Fibroblast of lung (primary cell): ENCODE data around the gene SLC6A1. TPM values are rescaled to one million over a fixed set of nuclear protein-coding genes. Genes with fewer than 3 reads are reported as not detected.
A peak's percentile ranks its signal among the peaks of the same experiment; 100 is the strongest.

Source experiments
- DNase-seq, 2 donors: peaks; one replicate each; pipeline versions ENCODE4 v3.0.0 to v3.0.0-alpha.2; 2010; ENCODE audit warnings: low read depth in 2 of 2
- H2AFZ ChIP-seq: 2 replicates; pipeline ENCODE4 v1.5.1; 2012; ENCODE audit warnings: low read length, control low read depth, inconsistent platforms
- H3K27ac ChIP-seq: 2 replicates; pipeline ENCODE4 v1.5.1; 2011; ENCODE audit warnings: low read length, control low read depth; ENCODE audit not compliant: insufficient read depth
- H3K27me3 ChIP-seq: 2 replicates; pipeline ENCODE4 v1.5.1; 2011; ENCODE audit warnings: mild to moderate bottlenecking, low read length; ENCODE audit not compliant: control insufficient read depth, insufficient read depth
- H3K36me3 ChIP-seq: 2 replicates; pipeline ENCODE4 v1.5.1; 2011; ENCODE audit warnings: low read length; ENCODE audit not compliant: control insufficient read depth, insufficient read depth
- H3K4me1 ChIP-seq: 2 replicates; pipeline ENCODE4 v1.5.1; 2011; ENCODE audit warnings: low read length; ENCODE audit not compliant: control insufficient read depth, insufficient read depth; ENCODE audit errors: extremely low read depth
- H3K4me2 ChIP-seq: 2 replicates; pipeline ENCODE4 v1.5.1; 2011; ENCODE audit warnings: low read length, control low read depth; ENCODE audit not compliant: insufficient read depth; ENCODE audit errors: extremely low read depth
- H3K4me3 ChIP-seq, 4 experiments: fragments of 200-600 bp in 1 of 4; sonication (generic) in 1 of 4; replicated peaks in 1 of 4; 2 replicates each; pipeline ENCODE4 v1.5.1; 2011 to 2016; ENCODE audit warnings: low read length in 4 of 4, low read depth in 3 of 4, mild to moderate bottlenecking in 3 of 4, control low read depth in 2 of 4, inconsistent platforms in 1 of 4, mixed read lengths in 1 of 4; ENCODE audit not compliant: insufficient read depth in 1 of 4; ENCODE audit errors: control extremely low read depth in 1 of 4
- H3K79me2 ChIP-seq: 2 replicates; pipeline ENCODE4 v1.5.1; 2012; ENCODE audit warnings: mild to moderate bottlenecking, low read length, inconsistent platforms; ENCODE audit not compliant: control insufficient read depth, insufficient read depth
- H3K9ac ChIP-seq: 2 replicates; pipeline ENCODE4 v1.5.1; 2011; ENCODE audit warnings: mild to moderate bottlenecking, low read length, control low read depth; ENCODE audit not compliant: insufficient read depth
- H3K9me3 ChIP-seq: 2 replicates; pipeline ENCODE4 v1.5.1; 2012; ENCODE audit warnings: low read depth, low read length; ENCODE audit not compliant: control insufficient read depth, insufficient read depth
- H4K20me1 ChIP-seq: 2 replicates; pipeline ENCODE4 v1.5.1; 2011; ENCODE audit warnings: low read length; ENCODE audit not compliant: control insufficient read depth, insufficient read depth; ENCODE audit errors: extremely low read depth
- EZH2 ChIP-seq: IDR thresholded peaks from 2 replicates; pipeline ENCODE4 v1.5.1; 2012; ENCODE audit warnings: low read length, control low read depth, mild to moderate bottlenecking; ENCODE audit errors: missing control alignments
- polyA plus RNA-seq, 2 donors: library from polyadenylated mRNA; depleted of rRNA in 1 of 2; stranded (reverse) in 1 of 2; unstranded in 1 of 2; fragments of >200 nt; gene quantifications; 2 replicates each; pipeline ENCODE4 v1.2.1, GENCODE V29; 2011 to 2012; ENCODE audit warnings: missing spikeins in 1 of 2
- total RNA-seq: library from RNA; depleted of rRNA; stranded (reverse); fragments of >200 nt; gene quantifications from 2 replicates; pipeline ENCODE4 v1.2.1, GENCODE V29; 2014
- TF ChIP-seq, protein P1 (sequence below), 2 donors: IDR thresholded peaks in 1 of 2; conservative IDR thresholded peaks in 1 of 2; 1 replicate in 1 of 2; 2 replicates in 1 of 2; pipeline ENCODE4 v1.5.1; 2011 to 2012; ENCODE audit warnings: low read length in 2 of 2, control low read depth in 1 of 2, inconsistent platforms in 1 of 2, low read depth in 1 of 2, mild to moderate bottlenecking in 1 of 2

Gene SLC6A1
- total and polyA plus RNA-seq, 2 donors (not counting 1 experiment from before 2014, with no cell fraction given), result not detected

DNA sequence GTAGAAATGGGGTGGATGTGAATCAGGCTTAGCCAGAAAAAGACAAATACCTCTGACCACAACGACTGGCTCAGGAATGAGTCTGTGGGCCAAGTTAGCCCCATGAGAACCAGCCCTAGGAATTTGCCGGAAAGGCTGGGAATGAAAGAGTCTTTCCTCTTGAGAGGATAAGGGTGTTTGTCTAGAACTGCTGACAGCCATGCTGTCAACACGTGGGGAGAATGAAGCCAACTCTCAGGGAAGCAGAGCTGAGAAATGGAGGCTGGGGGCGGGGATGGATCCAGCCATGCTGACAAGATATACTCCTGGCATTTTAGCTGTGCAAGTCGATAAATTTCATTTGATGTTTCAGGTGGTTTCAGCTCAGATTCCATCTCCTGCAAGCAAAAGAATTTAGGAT, 10.6 kb upstream of the SLC6A1 start:
- Histone ChIP-seq H3K9me3 (no peaks in the 10 kb centered on the region), H3K27ac (no peak overlapping the region), H3K4me2 (no peak overlapping the region), H3K4me1 (no peaks in the 10 kb centered on the region), H3K36me3 (no peaks in the 10 kb centered on the region), H3K79me2 (no peaks in the 10 kb centered on the region), H4K20me1 (no peaks in the 10 kb centered on the region), H3K9ac (no peak overlapping the region), H3K4me3 (no peak overlapping the region), H2AFZ (no peak overlapping the region), H3K27me3 (no peaks in the 10 kb centered on the region)
- TF ChIP-seq, protein P1, sequence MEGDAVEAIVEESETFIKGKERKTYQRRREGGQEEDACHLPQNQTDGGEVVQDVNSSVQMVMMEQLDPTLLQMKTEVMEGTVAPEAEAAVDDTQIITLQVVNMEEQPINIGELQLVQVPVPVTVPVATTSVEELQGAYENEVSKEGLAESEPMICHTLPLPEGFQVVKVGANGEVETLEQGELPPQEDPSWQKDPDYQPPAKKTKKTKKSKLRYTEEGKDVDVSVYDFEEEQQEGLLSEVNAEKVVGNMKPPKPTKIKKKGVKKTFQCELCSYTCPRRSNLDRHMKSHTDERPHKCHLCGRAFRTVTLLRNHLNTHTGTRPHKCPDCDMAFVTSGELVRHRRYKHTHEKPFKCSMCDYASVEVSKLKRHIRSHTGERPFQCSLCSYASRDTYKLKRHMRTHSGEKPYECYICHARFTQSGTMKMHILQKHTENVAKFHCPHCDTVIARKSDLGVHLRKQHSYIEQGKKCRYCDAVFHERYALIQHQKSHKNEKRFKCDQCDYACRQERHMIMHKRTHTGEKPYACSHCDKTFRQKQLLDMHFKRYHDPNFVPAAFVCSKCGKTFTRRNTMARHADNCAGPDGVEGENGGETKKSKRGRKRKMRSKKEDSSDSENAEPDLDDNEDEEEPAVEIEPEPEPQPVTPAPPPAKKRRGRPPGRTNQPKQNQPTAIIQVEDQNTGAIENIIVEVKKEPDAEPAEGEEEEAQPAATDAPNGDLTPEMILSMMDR (conservative IDR thresholded peaks at IDR 0.05 in 1 of 2, IDR thresholded peaks at IDR 0.05 in 1 of 2; ENCODE audit: low read depth in 1 of 2, low read length in 2 of 2), result no peak
- peak in 1 of 2 donors; percentile 51 for DNase-seq

DNA sequence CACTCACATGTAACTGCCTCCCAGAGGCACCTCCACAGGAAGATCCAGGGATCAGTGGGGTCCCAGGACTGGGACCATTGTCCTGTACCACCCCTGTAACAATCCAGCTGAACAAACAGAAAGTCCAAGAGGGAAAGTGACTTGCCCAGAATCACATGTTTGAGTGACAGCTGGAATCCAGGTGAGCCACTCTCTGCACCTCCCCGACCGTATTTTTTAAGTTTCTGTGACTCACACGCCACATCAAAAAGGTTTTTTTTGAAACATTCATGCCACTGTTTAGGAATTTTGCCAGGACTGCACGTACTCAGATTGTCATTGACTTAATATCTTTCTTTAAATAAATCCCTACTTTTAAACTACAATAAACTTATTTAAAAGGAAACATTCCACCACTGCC, 9.8 kb upstream of the SLC6A1 start:
- no peaks in the 10 kb centered on the region for H3K4me1 ChIP-seq
- H3K36me3 ChIP-seq, result no peaks in the 10 kb centered on the region
- TF ChIP-seq, protein P1 (conservative IDR thresholded peaks at IDR 0.05 in 1 of 2, IDR thresholded peaks at IDR 0.05 in 1 of 2; ENCODE audit: low read depth in 1 of 2, low read length in 2 of 2), result no peak
- no peak for TF ChIP-seq EZH2
- no peaks in the 10 kb centered on the region for H3K27me3 ChIP-seq
- no peaks in the 10 kb centered on the region for H4K20me1 ChIP-seq
- H2AFZ ChIP-seq, result no peak overlapping the region
- no peak overlapping the region for H3K4me3 ChIP-seq
- H3K4me2 ChIP-seq, result no peak overlapping the region
- no peaks in the 10 kb centered on the region for H3K9me3 ChIP-seq
- DNase-seq, result no peak
- no peak overlapping the region for H3K9ac ChIP-seq
- H3K27ac ChIP-seq, result no peak overlapping the region
- no peaks in the 10 kb centered on the region for H3K79me2 ChIP-seq

DNA sequence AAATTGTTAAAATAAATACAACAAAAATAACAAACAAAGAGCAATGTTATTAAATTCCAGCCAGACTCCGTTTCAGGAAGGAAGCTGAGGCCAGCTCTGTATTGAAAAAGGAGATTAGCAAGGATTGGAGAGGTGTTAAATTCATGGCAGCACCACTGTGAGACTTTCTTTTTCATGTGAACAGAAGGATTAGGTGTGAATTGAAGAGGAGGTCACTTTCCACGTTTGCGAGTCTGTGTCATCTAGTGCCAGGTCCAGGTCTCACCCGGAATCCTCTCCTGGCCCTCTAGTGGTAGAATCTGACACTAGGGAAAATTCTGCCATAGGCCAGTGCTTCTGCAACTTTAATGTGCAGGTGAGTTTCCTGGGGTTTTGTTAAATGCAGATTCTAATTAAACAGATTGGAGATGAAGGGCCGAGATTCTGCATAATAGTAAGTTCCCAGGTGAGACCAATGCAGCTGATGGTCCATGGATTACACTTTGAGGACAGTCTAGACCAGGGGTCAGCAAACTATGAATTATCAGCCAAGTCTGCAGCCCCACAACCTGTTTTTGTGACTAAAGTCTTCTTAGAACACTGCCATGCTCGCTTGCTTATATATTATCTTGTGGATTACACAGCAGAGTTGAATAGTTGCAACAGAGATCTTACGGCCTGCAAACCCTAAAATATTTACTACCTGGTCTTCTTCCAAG, 9.2 kb upstream of the SLC6A1 start:
- no peaks in the 10 kb centered on the region for H3K79me2 ChIP-seq
- no peaks in the 10 kb centered on the region for H3K9me3 ChIP-seq
- peak; percentile 19 to 21 for DNase-seq
- H4K20me1 ChIP-seq, result no peaks in the 10 kb centered on the region
- no peaks in the 10 kb centered on the region for H3K27me3 ChIP-seq
- no peak overlapping the region for H3K9ac ChIP-seq
- H3K4me2 ChIP-seq, result peak overlapping the region; percentile 27
- no peak overlapping the region for H3K4me3 ChIP-seq
- no peak for TF ChIP-seq EZH2
- TF ChIP-seq, protein P1 (conservative IDR thresholded peaks at IDR 0.05 in 1 of 2, IDR thresholded peaks at IDR 0.05 in 1 of 2; ENCODE audit: low read depth in 1 of 2, low read length in 2 of 2), result peak; percentile 80 to 90
- no peak overlapping the region for H2AFZ ChIP-seq
- H3K4me1 ChIP-seq, result no peaks in the 10 kb centered on the region
- H3K36me3 ChIP-seq, result no peaks in the 10 kb centered on the region
- H3K27ac ChIP-seq, result no peak overlapping the region
